Measurements from ENCODE around the gene DIS3L. TPM values are rescaled to one million over a fixed set of nuclear protein-coding genes. Genes with fewer than 3 reads are reported as not detected.
A peak's percentile ranks its signal among the peaks of the same experiment; 100 is the strongest.

DIS3L gene
- total RNA-seq, 1 donor, result 31.5 TPM

DNA sequence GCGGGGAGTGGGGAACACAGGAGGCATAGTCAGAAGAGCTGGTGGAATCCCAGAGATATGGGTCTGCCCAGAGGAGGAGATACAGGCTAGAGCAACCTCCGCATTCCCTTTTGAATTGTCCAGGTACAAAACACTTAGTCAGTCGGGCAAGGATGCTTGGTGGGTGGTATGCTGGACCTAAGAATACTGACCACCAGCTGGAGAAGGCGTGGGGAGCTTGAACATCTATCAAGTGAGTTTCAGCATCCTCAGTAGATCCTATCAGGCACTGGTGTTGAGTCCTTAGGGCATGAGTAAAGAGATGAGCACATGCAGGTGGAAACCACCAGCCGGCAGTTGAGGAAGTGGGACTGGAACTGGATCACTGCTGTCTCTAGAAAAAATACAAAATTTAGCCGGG is 14.7 kb upstream of the DIS3L start:
- no peak overlapping the region for H3K4me3 ChIP-seq (ENCODE audit: low read depth, low read length)
- no peak for DNase-seq (ENCODE audit: low read depth)
- TF ChIP-seq, protein P1, sequence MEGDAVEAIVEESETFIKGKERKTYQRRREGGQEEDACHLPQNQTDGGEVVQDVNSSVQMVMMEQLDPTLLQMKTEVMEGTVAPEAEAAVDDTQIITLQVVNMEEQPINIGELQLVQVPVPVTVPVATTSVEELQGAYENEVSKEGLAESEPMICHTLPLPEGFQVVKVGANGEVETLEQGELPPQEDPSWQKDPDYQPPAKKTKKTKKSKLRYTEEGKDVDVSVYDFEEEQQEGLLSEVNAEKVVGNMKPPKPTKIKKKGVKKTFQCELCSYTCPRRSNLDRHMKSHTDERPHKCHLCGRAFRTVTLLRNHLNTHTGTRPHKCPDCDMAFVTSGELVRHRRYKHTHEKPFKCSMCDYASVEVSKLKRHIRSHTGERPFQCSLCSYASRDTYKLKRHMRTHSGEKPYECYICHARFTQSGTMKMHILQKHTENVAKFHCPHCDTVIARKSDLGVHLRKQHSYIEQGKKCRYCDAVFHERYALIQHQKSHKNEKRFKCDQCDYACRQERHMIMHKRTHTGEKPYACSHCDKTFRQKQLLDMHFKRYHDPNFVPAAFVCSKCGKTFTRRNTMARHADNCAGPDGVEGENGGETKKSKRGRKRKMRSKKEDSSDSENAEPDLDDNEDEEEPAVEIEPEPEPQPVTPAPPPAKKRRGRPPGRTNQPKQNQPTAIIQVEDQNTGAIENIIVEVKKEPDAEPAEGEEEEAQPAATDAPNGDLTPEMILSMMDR (IDR thresholded peaks at IDR 0.05; ENCODE audit: insufficient read depth, low read depth, low read length), result no peak

DNA sequence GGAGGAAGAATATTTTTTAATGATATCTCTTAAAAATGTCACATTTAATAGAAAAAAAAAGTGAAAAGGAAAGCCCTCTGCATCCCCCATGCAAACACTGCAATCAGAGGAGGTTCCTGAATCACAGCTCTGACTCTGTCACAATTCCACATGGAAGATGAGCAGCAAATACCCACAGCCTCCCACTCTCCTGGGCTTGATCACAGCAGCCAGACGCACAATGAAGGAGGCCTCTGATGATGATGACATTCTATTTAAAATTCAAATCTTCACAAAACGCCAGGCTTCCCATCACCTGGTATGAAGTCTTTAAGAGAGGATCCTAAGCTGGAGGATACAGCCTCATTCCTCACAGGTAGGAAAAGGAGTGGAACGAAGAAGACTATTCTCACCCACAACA is 9.1 kb upstream of the DIS3L start:
- no peak overlapping the region for H3K4me3 ChIP-seq (ENCODE audit: low read depth, low read length)
- DNase-seq (ENCODE audit: low read depth), result no peak
- TF ChIP-seq, protein P1 (IDR thresholded peaks at IDR 0.05; ENCODE audit: insufficient read depth, low read depth, low read length), result no peak

DNA sequence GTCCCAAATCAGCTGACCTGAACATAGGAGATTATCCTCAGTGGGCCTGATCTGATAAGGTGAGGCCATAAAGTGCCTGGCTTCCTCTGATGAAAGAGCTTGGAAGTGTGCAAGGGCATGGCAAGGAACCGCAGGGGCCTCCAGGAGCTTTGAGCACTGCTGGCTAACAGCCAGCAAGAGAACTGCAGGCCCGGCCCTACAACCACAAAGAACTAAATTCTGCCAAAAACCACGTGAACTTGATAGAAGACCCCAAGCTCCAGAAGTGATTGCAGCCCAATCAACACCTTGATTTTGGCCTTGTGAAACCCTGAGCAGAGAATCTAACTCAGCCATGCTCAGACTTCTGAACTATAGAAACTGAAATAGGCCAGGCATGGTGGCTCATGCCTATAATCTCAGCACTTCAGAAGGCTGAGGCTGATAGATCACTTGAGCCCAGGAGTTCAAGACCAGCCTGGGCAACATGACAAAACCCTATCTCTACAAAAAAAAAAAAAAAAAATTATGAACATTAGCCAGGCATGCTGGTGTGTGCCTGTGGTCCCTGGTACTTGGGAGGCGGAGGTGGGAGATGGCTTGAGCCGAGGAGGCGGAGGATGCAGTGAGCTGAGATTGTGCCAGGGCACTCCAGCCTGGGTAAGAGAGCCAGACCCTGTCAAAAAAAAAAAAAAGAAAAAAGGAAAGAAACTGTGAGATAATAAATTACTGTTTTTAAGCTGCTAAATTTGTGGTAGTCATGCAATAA is 7.7 kb upstream of the DIS3L start:
- H3K4me3 ChIP-seq (ENCODE audit: low read depth, low read length), result no peak overlapping the region
- TF ChIP-seq, protein P1 (IDR thresholded peaks at IDR 0.05; ENCODE audit: insufficient read depth, low read depth, low read length), result no peak
- peak; percentile 26 for DNase-seq (ENCODE audit: low read depth)

DNA sequence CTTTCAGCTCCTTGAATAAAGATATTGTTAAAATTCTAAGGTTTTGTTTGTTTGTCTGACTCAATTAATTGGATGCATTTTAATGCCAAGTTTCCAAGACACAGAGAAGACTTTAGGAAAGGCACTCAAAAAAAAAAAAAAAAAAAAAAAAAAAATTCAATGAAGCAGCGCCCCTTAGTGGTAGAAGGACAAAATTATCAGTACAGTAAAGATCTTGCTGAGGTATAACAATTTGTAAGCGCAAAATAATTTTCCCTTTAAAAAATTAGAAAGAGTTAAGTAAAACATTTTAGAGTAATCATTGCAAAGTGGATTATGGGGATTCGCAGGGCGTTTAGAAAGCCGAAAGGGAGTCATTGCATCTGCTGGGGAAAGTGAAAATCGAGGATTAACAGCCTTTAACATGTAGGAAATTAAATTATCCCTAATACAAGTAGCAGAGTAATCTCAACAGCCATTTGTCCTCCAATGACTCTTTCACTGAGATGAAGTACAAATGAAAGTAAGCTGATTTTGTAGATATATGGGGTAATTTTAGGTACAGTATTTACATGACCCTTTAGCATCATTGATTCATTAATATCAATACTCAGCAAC is 5.8 kb upstream of the DIS3L start:
- peak; percentile 43 for DNase-seq (ENCODE audit: low read depth)
- no peak overlapping the region for H3K4me3 ChIP-seq (ENCODE audit: low read depth, low read length)
- TF ChIP-seq, protein P1 (IDR thresholded peaks at IDR 0.05; ENCODE audit: insufficient read depth, low read depth, low read length), result peak; percentile 58

DNA sequence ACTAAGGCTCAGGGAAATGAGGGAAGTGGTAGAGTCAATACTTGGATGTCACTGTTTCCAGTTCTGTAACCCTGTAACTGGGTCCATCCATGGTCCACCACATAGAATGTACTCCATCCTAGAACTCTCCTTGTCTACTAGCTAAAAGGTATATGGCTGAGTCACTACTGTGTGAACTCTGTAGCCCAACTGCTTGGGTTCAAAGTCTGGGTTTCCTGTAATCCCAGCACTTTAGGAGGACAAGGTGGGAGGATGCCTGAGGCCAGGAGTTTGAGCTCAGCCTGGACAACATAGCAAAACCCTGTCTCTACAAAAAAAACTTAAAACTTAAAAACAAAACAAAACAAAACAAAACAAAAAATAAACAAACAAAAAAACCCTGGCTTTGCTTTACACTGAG is 5.3 kb upstream of the DIS3L start:
- TF ChIP-seq, protein P1 (IDR thresholded peaks at IDR 0.05; ENCODE audit: insufficient read depth, low read depth, low read length), result no peak
- DNase-seq (ENCODE audit: low read depth), result no peak
- no peak overlapping the region for H3K4me3 ChIP-seq (ENCODE audit: low read depth, low read length)

DNA sequence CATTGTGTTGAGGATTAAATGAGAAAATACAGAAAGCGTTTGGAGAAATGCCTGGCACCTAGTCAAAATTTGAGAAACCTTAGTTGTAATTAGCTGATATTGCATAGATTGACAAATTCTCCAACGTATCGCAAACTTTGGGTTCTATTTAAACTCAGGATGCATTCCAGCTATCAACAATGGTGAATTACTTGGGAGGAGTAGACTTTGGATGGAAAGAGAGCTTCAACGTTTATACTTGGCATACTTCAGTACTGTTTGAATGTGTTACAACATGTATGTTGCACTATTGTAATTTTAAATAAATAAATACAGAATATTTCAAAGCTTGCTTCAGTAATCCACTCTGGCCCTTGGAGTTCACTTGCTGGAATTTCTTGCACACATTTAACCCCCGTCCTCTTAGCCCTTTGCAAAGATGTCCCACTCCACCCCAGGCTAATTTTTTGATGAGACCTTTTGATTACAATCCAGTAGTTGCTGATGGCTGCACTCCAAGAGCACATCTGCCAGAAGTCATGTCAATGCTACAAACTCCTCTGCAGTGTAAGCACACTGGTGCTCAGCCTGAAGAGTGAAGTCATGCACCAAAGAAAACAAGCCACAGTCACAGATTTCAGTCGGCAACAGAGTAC is 4.7 kb upstream of the DIS3L start:
- no peak overlapping the region for H3K4me3 ChIP-seq (ENCODE audit: low read depth, low read length)
- DNase-seq (ENCODE audit: low read depth), result peak; percentile 40
- TF ChIP-seq, protein P1 (IDR thresholded peaks at IDR 0.05; ENCODE audit: insufficient read depth, low read depth, low read length), result no peak

Measured in fibroblast of villous mesenchyme (primary cell).